Measurements from ENCODE around the gene CAMK2A.

CAMK2A gene

DNA sequence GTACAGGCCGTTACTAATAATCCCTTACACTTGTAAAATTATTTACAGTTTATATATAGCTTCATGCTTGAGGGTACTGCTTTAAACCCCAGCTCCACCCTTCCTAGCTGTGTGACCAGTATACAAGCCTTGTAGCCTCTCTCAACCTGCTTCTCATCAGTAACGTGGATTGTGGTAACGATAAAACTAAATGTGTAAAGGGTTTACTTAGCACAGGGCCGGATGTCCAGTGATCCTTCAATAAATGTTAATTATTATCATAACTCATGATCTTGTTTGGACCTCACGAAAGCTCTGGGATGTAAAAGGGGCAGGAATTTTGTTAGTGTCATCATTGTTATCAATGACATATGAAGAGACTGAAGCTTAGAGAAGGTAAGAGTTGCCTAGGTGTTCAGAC lies 20.7 kb upstream of the CAMK2A start:
- H3K27ac ChIP-seq = no peak overlapping the region
- intact Hi-C loops (cut with DNase I; ENCODE audit: low total_unique reads) = no loop called here
- TF ChIP-seq, protein P1, sequence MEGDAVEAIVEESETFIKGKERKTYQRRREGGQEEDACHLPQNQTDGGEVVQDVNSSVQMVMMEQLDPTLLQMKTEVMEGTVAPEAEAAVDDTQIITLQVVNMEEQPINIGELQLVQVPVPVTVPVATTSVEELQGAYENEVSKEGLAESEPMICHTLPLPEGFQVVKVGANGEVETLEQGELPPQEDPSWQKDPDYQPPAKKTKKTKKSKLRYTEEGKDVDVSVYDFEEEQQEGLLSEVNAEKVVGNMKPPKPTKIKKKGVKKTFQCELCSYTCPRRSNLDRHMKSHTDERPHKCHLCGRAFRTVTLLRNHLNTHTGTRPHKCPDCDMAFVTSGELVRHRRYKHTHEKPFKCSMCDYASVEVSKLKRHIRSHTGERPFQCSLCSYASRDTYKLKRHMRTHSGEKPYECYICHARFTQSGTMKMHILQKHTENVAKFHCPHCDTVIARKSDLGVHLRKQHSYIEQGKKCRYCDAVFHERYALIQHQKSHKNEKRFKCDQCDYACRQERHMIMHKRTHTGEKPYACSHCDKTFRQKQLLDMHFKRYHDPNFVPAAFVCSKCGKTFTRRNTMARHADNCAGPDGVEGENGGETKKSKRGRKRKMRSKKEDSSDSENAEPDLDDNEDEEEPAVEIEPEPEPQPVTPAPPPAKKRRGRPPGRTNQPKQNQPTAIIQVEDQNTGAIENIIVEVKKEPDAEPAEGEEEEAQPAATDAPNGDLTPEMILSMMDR (IDR thresholded peaks at IDR 0.05) = no peak

DNA sequence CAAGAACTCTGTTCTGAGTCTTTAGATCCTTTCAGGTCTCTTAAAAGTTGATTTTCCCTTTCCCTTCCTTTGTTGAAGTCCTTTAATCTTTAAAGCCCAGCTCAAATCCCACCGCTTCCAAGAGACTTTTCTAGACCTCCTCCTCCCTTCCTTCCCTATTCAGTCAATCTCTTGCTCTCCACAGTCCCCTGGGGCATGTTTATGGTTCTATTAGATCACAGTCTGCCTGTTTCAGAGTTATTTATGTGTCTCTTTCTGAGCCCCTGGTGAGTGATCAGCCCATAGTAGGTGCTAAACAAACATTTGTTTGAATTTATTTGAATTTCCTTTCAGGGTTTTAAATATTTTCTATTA lies 20.3 kb upstream of the CAMK2A start:
- Histone ChIP-seq H3K4me1 (no peaks in the 10 kb centered on the region), H3K9me3 (no peaks in the 10 kb centered on the region), H3K4me3 (no peak overlapping the region), H3K27ac (no peak overlapping the region), H3K27me3 (peaks cover 0 to 6% of the 10 kb centered on the region in 2 donors), H3K36me3 (no peaks in the 10 kb centered on the region)
- TF ChIP-seq, protein P1 (IDR thresholded peaks at IDR 0.05) = no peak
- DNase-seq = no peak
- intact Hi-C loops (cut with DNase I; ENCODE audit: low total_unique reads) = no loop called here

More for the DNA sequence above, 20.7 kb upstream of the CAMK2A start:
- H3K36me3 ChIP-seq = no peaks in the 10 kb centered on the region
- no peaks in the 10 kb centered on the region for H3K4me1 ChIP-seq
- DNase-seq = no peak
- peaks cover 0 to 6% of the 10 kb centered on the region in 2 donors for H3K27me3 ChIP-seq
- no peak overlapping the region for H3K4me3 ChIP-seq
- no peaks in the 10 kb centered on the region for H3K9me3 ChIP-seq

DNA sequence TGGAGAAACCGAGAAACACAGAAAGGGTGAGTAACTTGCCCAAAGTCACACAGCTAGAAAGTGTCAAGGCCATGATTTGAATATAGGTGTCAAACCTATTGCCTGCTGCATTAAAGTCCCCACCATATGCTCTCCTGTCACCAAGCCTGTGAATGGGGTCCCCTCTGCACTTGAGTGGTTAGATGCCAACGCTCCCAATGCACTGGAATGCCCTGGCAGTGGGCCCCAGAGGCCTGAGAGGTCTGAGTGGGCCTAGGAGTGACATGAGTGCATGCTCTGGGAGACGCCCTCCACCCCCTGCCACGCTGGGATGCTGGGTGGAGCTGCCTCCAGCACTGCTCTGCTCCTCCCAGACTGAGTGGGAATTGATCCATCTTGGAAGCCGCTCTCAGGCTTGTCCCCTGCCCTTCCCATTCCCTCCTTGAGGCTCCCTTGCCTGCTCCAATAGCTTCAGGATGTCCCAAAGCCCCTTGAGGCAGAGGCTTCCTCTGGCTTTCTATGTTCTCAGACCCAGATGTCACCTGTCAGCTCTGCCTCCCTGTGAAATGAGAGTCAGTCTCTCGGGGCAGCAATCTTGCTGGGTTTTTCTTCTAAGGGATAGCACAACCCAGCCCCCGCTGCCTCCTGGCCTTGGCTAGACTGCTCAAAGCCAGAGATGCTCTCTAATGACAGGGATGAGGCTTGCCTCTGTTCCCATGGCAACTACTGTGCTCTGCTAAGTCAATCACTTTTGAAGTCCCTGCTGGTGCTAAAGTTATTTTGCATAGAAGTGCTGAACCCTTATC lies 19.7 kb upstream of the CAMK2A start:
- TF ChIP-seq, protein P1 (IDR thresholded peaks at IDR 0.05) = no peak
- Histone ChIP-seq H3K27me3 (peaks cover 0 to 6% of the 10 kb centered on the region in 2 donors), H3K4me3 (no peak overlapping the region), H3K27ac (no peak overlapping the region), H3K36me3 (no peaks in the 10 kb centered on the region), H3K4me1 (no peaks in the 10 kb centered on the region), H3K9me3 (no peaks in the 10 kb centered on the region)
- no peak for DNase-seq
- intact Hi-C loops (cut with DNase I; ENCODE audit: low total_unique reads) = no loop called here

DNA sequence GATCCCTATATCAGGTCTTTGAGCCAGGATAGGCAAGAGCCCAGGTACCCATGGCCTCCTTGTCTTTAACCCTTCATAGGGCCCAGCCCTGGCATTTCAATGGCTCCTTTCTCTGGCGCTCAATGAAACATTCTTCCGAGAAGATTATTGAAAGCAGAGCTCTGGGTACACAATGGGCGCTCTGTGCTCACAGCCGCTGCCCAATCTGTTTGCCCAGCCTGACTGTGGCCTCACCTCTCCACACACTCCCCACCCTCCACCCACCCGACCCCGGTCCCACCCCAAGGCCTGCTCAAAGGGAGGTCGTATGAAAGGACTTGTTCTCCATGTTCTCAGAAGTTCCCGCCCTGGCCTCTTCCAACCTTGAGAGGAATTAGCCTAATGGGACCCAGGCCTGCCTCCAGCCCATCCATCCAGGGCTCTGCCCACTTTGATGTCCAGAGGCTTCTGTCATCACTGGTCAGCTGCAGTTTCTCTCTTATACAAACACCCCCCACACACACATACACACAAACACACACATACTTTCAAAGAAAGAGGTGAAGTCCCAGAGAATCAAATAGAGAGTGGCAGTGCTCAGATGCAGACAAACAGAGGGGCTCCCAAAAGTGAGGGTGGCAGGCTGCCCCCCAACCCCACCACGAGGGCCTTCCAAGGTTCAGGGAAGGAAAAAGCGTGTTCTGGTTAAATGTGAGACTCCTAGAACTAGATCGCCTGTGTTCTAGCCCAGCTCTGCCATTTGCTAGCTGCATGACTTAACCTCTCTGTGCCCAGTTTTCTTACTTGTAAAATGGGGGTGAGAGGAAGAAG lies 18.2 kb upstream of the CAMK2A start:
- H3K4me1 ChIP-seq = peaks cover 0 to 6% (median 4%) of the 10 kb centered on the region in 4 donors
- TF ChIP-seq, protein P1 (IDR thresholded peaks at IDR 0.05) = no peak
- no peaks in the 10 kb centered on the region for H3K9me3 ChIP-seq
- H3K27me3 ChIP-seq = peaks cover 0 to 6% of the 10 kb centered on the region in 2 donors
- no peak overlapping the region for H3K4me3 ChIP-seq
- H3K27ac ChIP-seq = no peak overlapping the region
- intact Hi-C loops (cut with DNase I; ENCODE audit: low total_unique reads) = no loop called here
- no peaks in the 10 kb centered on the region for H3K36me3 ChIP-seq
- DNase-seq = no peak

DNA sequence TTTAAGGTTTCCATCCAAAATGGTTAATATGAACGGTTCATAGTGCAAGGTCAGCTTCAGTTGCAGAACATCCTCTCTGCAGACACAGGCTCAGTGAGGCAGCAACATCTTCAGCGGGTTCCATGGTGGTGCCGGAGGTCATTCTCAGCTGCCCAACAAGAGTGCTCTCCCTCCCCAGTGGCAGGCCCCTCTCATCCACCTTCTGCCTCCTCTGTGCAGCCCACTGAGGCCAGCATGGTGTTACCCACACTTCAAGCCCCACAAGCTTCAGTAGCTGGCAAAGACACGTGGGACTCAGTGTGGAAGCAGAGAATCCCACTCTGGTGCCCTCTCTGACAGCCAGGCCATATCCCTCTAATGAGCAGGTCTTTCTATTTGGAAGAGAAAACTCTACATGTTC lies 17.2 kb upstream of the CAMK2A start:
- no peak overlapping the region for H3K27ac ChIP-seq
- no peaks in the 10 kb centered on the region for H3K9me3 ChIP-seq
- intact Hi-C loops (cut with DNase I; ENCODE audit: low total_unique reads) = no loop called here
- peaks cover 0 to 16% (median 13%) of the 10 kb centered on the region in 4 donors for H3K4me1 ChIP-seq
- no peak overlapping the region for H3K4me3 ChIP-seq
- no peak for DNase-seq
- TF ChIP-seq, protein P1 (IDR thresholded peaks at IDR 0.05) = no peak
- no peaks in the 10 kb centered on the region for H3K36me3 ChIP-seq
- H3K27me3 ChIP-seq = peaks cover 0 to 6% of the 10 kb centered on the region in 2 donors
